ENCODE measurements around the gene FSTL1.

- TF ChIP-seq POLR2A (IDR thresholded peaks at IDR 0.05; ENCODE audit: low read length) = no peak
- no peak for TF ChIP-seq GATA1 (IDR thresholded peaks at IDR 0.05; ENCODE audit: low read depth, low read length)
These were observed 57.5 kb downstream of the FSTL1 start for GRCh38 chr3:120393243-120393642.
